A673 (cell line): ENCODE measurements around the gene ATG4D. TPM values are rescaled to one million over a fixed set of nuclear protein-coding genes. Genes with fewer than 3 reads are reported as not detected.
A peak's percentile ranks its signal among the peaks of the same experiment; 100 is the strongest.

Experiments
- BruUV-seq: library from RNA; stranded (reverse); fragments of 400-500 nt; replicated peaks from 2 replicates; lab custom pipeline; 2021; lab: Mats Ljungman, UMichigan
- CTCF ChIA-PET: fragments of 300-600 bp; sonication (Branson Sonifier 250); formaldehyde crosslinking; loops from one replicate; lab custom pipeline; 2022; ENCODE audit warnings: antibody characterized with exemption; lab: Charles Lee
- POLR2A ChIA-PET: fragments of 300-600 bp; sonication (Branson Sonifier 250); formaldehyde crosslinking; loops from one replicate; lab custom pipeline; 2022; ENCODE audit warnings: antibody characterized with exemption; ENCODE audit not compliant: low non-redundant PET; lab: Charles Lee
- DNase-seq: peaks from one replicate; pipeline ENCODE4 v3.0.0-alpha.2; 2015; ENCODE audit warnings: low spot score
- H3K27ac ChIP-seq: fragments of 200-600 bp; sonication (generic); 2 replicates; pipeline ENCODE4 v1.5.1; 2016; ENCODE audit warnings: mixed run types, low read depth, mild to moderate bottlenecking, mixed read lengths, antibody characterized with exemption, low read length; ENCODE audit not compliant: poor library complexity, severe bottlenecking
- H3K27me3 ChIP-seq: fragments of 200-600 bp; sonication (generic); replicated peaks from 2 replicates; pipeline ENCODE4 v1.6.1; 2017; ENCODE audit warnings: mixed run types, low read depth, mild to moderate bottlenecking, mixed read lengths, antibody characterized with exemption, low read length; ENCODE audit not compliant: insufficient read depth, poor library complexity
- H3K36me3 ChIP-seq: fragments of 200-600 bp; sonication (generic); 2 replicates; pipeline ENCODE4 v1.6.1; 2016; ENCODE audit warnings: mixed run types, mild to moderate bottlenecking, mixed read lengths, antibody characterized with exemption, low read length; ENCODE audit not compliant: insufficient read depth, poor library complexity, severe bottlenecking
- H3K4me1 ChIP-seq: fragments of 200-600 bp; sonication (generic); 2 replicates; pipeline ENCODE4 v1.6.1; 2017; ENCODE audit warnings: mixed run types, mild to moderate bottlenecking, mixed read lengths, antibody characterized with exemption, low read length; ENCODE audit not compliant: insufficient read depth, poor library complexity, severe bottlenecking
- H3K4me3 ChIP-seq: fragments of 200-600 bp; sonication (generic); 2 replicates; pipeline ENCODE4 v1.5.1; 2016; ENCODE audit warnings: low read depth, mixed run types, mild to moderate bottlenecking, mixed read lengths, low read length; ENCODE audit not compliant: poor library complexity, severe bottlenecking
- H3K9me3 ChIP-seq: fragments of 200-600 bp; sonication (generic); 2 replicates; pipeline ENCODE4 v1.6.1; 2016; ENCODE audit warnings: mixed run types, low read depth, mild to moderate bottlenecking, mixed read lengths, antibody characterized with exemption, low read length; ENCODE audit not compliant: poor library complexity, severe bottlenecking
- CTCF ChIP-seq: fragments of 300-800, 200-600 bp; sonication (generic); conservative IDR thresholded peaks from 2 replicates; pipeline ENCODE4 v1.5.1; 2017; ENCODE audit warnings: low read depth, mild to moderate bottlenecking, antibody characterized with exemption, low read length, moderate library complexity, mixed read lengths
- EZH2 ChIP-seq: fragments of 200-600 bp; sonication (generic); IDR thresholded peaks from 2 replicates; pipeline ENCODE4 v1.6.1; 2017; ENCODE audit warnings: borderline replicate concordance, low read depth, mild to moderate bottlenecking, mixed read lengths, antibody characterized with exemption, low read length; ENCODE audit not compliant: poor library complexity, severe bottlenecking
- intact Hi-C: fragments of 100-400 bp; cut with micrococcal nuclease; formaldehyde crosslinking; loops from one replicate; pipeline ENCODE4 v1.10.0; 2022; ENCODE audit not compliant: unreplicated experiment
- total RNA-seq: library from RNA; stranded (reverse); gene quantifications from 2 replicates; pipeline ENCODE4 v1.2.3, GENCODE V29; 2021

The ATG4D gene
- total RNA-seq, 1 experiment from 2014 or later: 52.1 TPM

DNA sequence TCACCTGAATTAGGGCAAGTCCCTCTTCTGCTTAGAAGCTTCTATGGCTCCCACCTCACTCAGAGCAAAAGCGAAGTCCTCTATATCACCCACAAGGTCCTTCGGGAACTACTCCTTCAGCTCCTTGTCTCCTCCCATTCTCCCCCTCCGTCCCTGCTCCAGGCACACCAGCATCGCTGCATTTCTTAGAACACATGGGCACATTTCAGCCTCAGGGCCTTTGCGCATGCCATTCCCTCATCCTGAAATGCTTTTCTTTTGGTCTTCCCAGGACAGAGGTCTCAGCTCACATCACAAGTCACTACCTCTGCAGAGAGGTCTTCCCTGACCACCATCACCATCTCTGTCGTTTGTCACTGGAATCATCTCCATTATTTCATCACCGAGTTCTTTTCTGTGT is 30.5 kb upstream of the ATG4D start:
- ChIA-PET CTCF (no interaction called here), POLR2A (no interaction called here)
- no TSS peak for BruUV-seq
- H3K4me3 ChIP-seq: no peak overlapping the region
- intact Hi-C loops: no loop called here
- TF ChIP-seq CTCF: no peak
- peak; percentile 36 for TF ChIP-seq EZH2
- no peaks in the 10 kb centered on the region for H3K4me1 ChIP-seq
- DNase-seq: no peak
- H3K27me3 ChIP-seq: peaks cover 30% of the 10 kb centered on the region
- H3K27ac ChIP-seq: no peak overlapping the region
- H3K36me3 ChIP-seq: no peaks in the 10 kb centered on the region
- no peaks in the 10 kb centered on the region for H3K9me3 ChIP-seq

GRCh38 chr19:10514211-10515145 is 29.2 kb upstream of the ATG4D start:
- Histone ChIP-seq H3K36me3 (no peaks in the 10 kb centered on the region), H3K9me3 (no peaks in the 10 kb centered on the region), H3K27ac (no peak overlapping the region), H3K4me1 (no peaks in the 10 kb centered on the region), H3K4me3 (peak overlapping the region; percentile 10), H3K27me3 (peaks cover 30% of the 10 kb centered on the region)
- ChIA-PET POLR2A (no interaction called here), CTCF (no interaction called here)
- intact Hi-C loops: no loop called here
- no TSS peak for BruUV-seq
- peak; percentile 48 for DNase-seq
- TF ChIP-seq CTCF (peak; percentile 35; the same call in 1 of the 2 replicates), EZH2 (no peak)

DNA sequence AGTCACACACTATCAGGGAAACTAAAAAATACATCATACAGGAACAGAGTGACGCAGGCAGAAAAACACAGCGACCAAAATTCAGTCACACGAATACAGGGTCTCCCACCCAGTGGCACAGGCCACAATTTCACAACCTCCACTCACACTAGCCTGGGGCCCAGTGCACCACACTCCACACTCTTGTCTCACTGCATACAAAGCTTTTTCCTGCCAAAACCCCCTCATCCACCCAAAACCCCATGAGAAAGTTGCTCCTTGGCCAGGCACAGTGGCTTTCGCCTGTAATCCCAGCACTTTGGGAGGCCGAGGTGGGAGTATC is 27.7 kb upstream of the ATG4D start:
- Histone ChIP-seq H3K36me3 (no peaks in the 10 kb centered on the region), H3K27me3 (peaks cover 30% of the 10 kb centered on the region), H3K4me1 (no peaks in the 10 kb centered on the region), H3K9me3 (no peaks in the 10 kb centered on the region), H3K27ac (no peak overlapping the region), H3K4me3 (no peak overlapping the region)
- ChIA-PET CTCF (no interaction called here), POLR2A (no interaction called here)
- no peak for TF ChIP-seq EZH2
- TF ChIP-seq CTCF: no peak
- intact Hi-C loops: no loop called here
- no peak for DNase-seq
- no TSS peak for BruUV-seq
